Peyer's patch (tissue), 4 donors: ENCODE measurements around the gene ATF6.

Experiments used
- POLR2A ChIP-seq, 2 donors: fragments of 450-650 bp; IDR thresholded peaks; one replicate each; pipeline ENCODE4 v1.5.1; 2017; ENCODE audit warnings: antibody characterized with exemption in 2 of 2, mild to moderate bottlenecking in 2 of 2, moderate library complexity in 2 of 2
- TF ChIP-seq, protein P1 (sequence below), 6 experiments: fragments of 450-650 bp in 4 of 6; fragments of 200-600 bp in 2 of 6; sonication (generic) in 1 of 6; IDR thresholded peaks; one replicate each; pipeline ENCODE4 v1.5.1; 2017 to 2019; ENCODE audit warnings: antibody characterized with exemption in 6 of 6, mild to moderate bottlenecking in 3 of 6, moderate library complexity in 1 of 6

DNA sequence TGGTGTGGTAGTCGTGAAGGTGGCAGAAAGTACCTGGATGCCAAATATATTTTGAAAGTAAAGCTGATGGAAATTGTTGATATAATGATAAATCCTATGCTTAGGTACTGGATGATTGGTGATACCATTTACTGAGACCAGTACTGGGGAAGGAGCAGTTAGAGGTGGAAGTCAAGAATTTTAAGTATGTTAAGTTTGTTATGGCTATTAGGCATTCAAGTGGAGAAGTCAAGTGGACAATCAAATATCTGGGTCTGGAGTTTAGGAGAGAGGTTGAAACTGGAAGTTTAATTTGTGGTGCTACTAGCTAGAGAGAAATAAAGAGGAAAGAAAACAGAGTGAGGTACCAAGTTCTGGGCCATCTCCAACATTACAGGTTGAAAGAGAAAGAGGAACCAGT lies 89.1 kb downstream of the ATF6 start:
- TF ChIP-seq, protein P1, sequence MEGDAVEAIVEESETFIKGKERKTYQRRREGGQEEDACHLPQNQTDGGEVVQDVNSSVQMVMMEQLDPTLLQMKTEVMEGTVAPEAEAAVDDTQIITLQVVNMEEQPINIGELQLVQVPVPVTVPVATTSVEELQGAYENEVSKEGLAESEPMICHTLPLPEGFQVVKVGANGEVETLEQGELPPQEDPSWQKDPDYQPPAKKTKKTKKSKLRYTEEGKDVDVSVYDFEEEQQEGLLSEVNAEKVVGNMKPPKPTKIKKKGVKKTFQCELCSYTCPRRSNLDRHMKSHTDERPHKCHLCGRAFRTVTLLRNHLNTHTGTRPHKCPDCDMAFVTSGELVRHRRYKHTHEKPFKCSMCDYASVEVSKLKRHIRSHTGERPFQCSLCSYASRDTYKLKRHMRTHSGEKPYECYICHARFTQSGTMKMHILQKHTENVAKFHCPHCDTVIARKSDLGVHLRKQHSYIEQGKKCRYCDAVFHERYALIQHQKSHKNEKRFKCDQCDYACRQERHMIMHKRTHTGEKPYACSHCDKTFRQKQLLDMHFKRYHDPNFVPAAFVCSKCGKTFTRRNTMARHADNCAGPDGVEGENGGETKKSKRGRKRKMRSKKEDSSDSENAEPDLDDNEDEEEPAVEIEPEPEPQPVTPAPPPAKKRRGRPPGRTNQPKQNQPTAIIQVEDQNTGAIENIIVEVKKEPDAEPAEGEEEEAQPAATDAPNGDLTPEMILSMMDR (IDR thresholded peaks at IDR 0.05): no peak
- TF ChIP-seq POLR2A (IDR thresholded peaks at IDR 0.05): no peak
